Upper lobe of left lung (tissue), 6 donors: ENCODE results near the gene RAB37. TPM values are rescaled to one million over a fixed set of nuclear protein-coding genes. Genes with fewer than 3 reads are reported as not detected.

Source experiments
- ATAC-seq, 2 donors: fragments of 200-7000 bp; cut with Tn5 transposase; one replicate each; pipeline ENCODE4 v1.9.1; 2022; ENCODE audit warnings: mild to moderate bottlenecking in 2 of 2, moderate library complexity in 2 of 2; ENCODE audit not compliant: low FRiP score in 2 of 2
- DNase-seq, 2 donors: peaks; one replicate each; pipeline ENCODE4 v3.0.0-alpha.2; 2019 to 2020
- H3K27ac ChIP-seq, 4 donors: fragments of 200-600 bp; sonication (generic); one replicate each; pipeline ENCODE4 v1.5.1; 2016 to 2019
- H3K27me3 ChIP-seq, 4 donors: fragments of 200-600 bp; sonication (generic); one replicate each; pipeline ENCODE4 v1.5.1; 2017 to 2019
- H3K36me3 ChIP-seq, 4 donors: fragments of 200-600 bp; sonication (generic); one replicate each; pipeline ENCODE4 v1.5.1; 2016 to 2019
- H3K4me1 ChIP-seq, 4 donors: fragments of 200-600 bp; sonication (generic); one replicate each; pipeline ENCODE4 v1.5.1; 2018 to 2019
- H3K4me3 ChIP-seq, 4 donors: fragments of 200-600 bp; sonication (generic); one replicate each; pipeline ENCODE4 v1.5.1; 2017 to 2019; ENCODE audit warnings: mild to moderate bottlenecking in 2 of 4, moderate library complexity in 1 of 4
- H3K9me3 ChIP-seq, 4 donors: fragments of 200-600 bp; sonication (generic); one replicate each; pipeline ENCODE4 v1.5.1; 2018 to 2019
- CTCF ChIP-seq, 6 experiments: fragments of 450-650 bp in 4 of 6; fragments of 200-600 bp in 2 of 6; sonication (generic) in 2 of 6; IDR thresholded peaks; one replicate each; pipeline ENCODE4 v1.5.1; 2016 to 2019; ENCODE audit warnings: antibody characterized with exemption in 6 of 6
- EP300 ChIP-seq, 4 donors: sonication (generic); formaldehyde crosslinking; IDR thresholded peaks; one replicate each; pipeline ENCODE4 v1.5.1; 2017; ENCODE audit warnings: antibody characterized with exemption in 4 of 4, control low read depth in 2 of 4
- POLR2A ChIP-seq, 4 donors: fragments of 450-650 bp; IDR thresholded peaks; one replicate each; pipeline ENCODE4 v1.5.1; 2016 to 2017; ENCODE audit warnings: antibody characterized with exemption in 4 of 4, mild to moderate bottlenecking in 2 of 4
- POLR2AphosphoS5 ChIP-seq, 2 donors: sonication (generic); formaldehyde crosslinking; IDR thresholded peaks; one replicate each; pipeline ENCODE4 v1.5.1; 2017; ENCODE audit warnings: antibody characterized with exemption in 2 of 2
- WGBS, 2 donors: methylation state at CpG; one replicate each; pipeline ENCODE4 v1.1.5; 2017 to 2018; 5-methylcytosine and 5-hydroxymethylcytosine counted together
- total RNA-seq, 6 donors: library from RNA; depleted of rRNA in 4 of 6; stranded (reverse); fragments of >200 nt in 4 of 6; gene quantifications; one replicate each; pipeline versions ENCODE4 v1.1.0 to v1.2.1, GENCODE V29; 2016 to 2021
- donor health status: DM: no; HTN: no; CAD: no; lungs with moderate emphysema.
- donor health status: DM: no; HTN: yes; CAD: no; lungs with severe emphysema.

Gene RAB37
- total RNA-seq, 6 donors from 2014 or later = 1.1 to 7.1 (median 3.7) TPM

- ATAC-seq (peak in 1 of 2 donors; percentile 4), DNase-seq (no peak)
- Histone ChIP-seq H3K27me3 (no peaks in the 10 kb centered on the region), H3K4me1 (peaks cover 47 to 75% (median 52%) of the 10 kb centered on the region in 4 donors), H3K27ac (peak overlapping the region; percentile 24 to 69 (median 44)), H3K36me3 (no peaks in the 10 kb centered on the region), H3K4me3 (no peak overlapping the region), H3K9me3 (no peaks in the 10 kb centered on the region)
- WGBS, 2 donors = 48% methylated on average over 3 of the region's 3 CpGs; no CpG with 5 or more reads in 1 of the 2 donors
- TF ChIP-seq CTCF (IDR thresholded peaks at IDR 0.05) (no peak), EP300 (IDR thresholded peaks at IDR 0.05) (no peak), POLR2AphosphoS5 (IDR thresholded peaks at IDR 0.05) (no peak), POLR2A (IDR thresholded peaks at IDR 0.05) (no peak)
Observed at GRCh38 chr17:74757502-74757901, 20.4 kb downstream of the RAB37 start.

DNA sequence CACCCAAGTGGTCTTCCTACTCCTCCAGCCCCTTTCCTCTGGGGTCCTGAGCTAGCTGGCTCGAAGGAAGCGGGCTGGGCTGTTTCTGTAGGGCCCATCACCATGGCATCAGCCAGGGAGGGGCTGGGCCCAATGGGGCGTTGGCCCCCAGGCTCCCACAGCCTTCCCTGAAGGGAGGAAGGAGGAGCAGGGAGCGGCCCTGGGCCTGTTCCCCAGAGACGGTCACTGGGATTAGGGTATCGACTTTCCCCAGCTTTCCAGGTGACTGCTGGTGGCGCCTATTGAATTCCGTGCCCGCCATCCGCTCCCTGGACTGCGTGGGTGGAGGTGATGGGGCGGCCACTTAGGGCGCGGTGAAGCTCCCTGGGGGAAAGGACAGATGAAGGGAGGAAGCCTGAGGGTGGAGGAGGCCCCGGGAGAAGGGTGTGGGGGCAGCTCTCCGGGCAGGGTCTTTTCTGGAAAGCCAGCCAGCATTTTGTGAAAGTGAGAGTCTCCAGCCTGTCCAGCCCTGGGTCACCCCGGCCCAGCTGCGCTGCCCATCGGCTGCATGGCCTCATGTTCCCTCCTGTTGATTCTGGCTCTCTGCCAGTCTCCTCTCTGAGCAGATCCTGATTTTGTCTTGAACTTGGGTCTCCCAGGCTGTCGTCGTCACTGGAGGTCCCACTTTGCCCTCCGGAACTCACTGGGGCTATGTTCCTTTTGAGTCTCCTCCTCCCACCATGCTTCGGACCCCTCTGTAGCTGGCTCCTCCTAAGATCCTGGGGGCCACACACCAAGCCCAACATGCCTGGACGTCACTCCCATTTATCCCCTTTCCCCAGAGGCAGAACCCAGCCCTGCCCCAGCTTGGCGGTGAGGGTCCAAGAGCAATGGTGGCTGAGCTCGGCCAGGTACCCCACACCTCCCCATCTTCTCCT lies 21.1 kb downstream of the RAB37 start:
- Histone ChIP-seq H3K4me1 (peaks cover 46 to 75% (median 52%) of the 10 kb centered on the region in 4 donors), H3K36me3 (no peaks in the 10 kb centered on the region), H3K27ac (peak overlapping the region; percentile 24 to 69 (median 62)), H3K9me3 (no peaks in the 10 kb centered on the region), H3K4me3 (peak overlapping the region in 1 of 4 donors; percentile 1), H3K27me3 (no peaks in the 10 kb centered on the region)
- ATAC-seq (peak in 1 of 2 donors; percentile 38), DNase-seq (peak in 1 of 2 donors; percentile 65)
- TF ChIP-seq POLR2AphosphoS5 (IDR thresholded peaks at IDR 0.05) (no peak), EP300 (IDR thresholded peaks at IDR 0.05) (no peak), CTCF (IDR thresholded peaks at IDR 0.05) (no peak), POLR2A (IDR thresholded peaks at IDR 0.05) (no peak)
- 62 to 72% methylated on average over 19 to 25 of the region's 26 CpGs for WGBS, 2 donors

GRCh38 chr17:74758848-74759168 lies 21.8 kb downstream of the RAB37 start:
- no peak for DNase-seq
- Histone ChIP-seq H3K4me1 (peaks cover 46 to 78% (median 55%) of the 10 kb centered on the region in 4 donors), H3K4me3 (peak overlapping the region in 1 of 4 donors; percentile 1), H3K27ac (peak overlapping the region in 3 of 4 donors; percentile 62 to 69 (median 63)), H3K36me3 (no peaks in the 10 kb centered on the region), H3K9me3 (no peaks in the 10 kb centered on the region), H3K27me3 (no peaks in the 10 kb centered on the region)
- no peak for TF ChIP-seq EP300 (IDR thresholded peaks at IDR 0.05)
- TF ChIP-seq CTCF (IDR thresholded peaks at IDR 0.05) = no peak
- no peak for TF ChIP-seq POLR2AphosphoS5 (IDR thresholded peaks at IDR 0.05)
- no peak for TF ChIP-seq POLR2A (IDR thresholded peaks at IDR 0.05)
- ATAC-seq = peak in 1 of 2 donors; percentile 46
- WGBS, 2 donors = 42% methylated on average over 2 of the region's 2 CpGs; no CpG with 5 or more reads in 1 of the 2 donors

DNA sequence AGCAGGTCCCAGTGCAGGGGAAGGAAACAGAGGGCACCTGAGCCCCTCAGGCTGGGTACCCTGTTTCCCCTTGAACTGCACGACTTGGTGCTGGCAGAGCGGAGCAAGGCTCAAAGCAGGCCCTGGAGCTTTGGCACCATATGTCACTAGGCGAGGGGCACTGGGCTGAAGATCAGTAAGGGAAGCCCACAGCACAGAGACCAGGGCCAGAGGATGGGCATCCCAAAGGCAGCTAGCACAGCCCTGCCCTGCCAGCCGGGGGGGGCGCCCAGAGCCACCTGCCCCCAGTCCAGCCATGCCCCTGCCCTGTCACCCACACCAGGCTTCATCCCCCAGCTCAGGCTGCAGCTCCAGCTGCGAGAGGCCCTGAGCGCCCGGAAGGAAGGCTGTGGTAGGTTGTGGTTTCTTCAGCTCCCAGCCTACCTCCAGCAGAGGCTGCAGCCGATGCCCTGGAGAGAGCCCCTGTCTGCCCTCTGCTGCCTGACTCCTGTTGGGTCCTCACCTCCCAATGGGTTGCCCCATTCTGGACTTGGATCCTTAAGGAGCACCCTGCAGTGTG lies 22.3 kb downstream of the RAB37 start:
- TF ChIP-seq CTCF (IDR thresholded peaks at IDR 0.05) (peak in 2 of 6 experiments; percentile 6 to 12), POLR2AphosphoS5 (IDR thresholded peaks at IDR 0.05) (no peak)
- Histone ChIP-seq H3K27me3 (no peaks in the 10 kb centered on the region), H3K27ac (peak overlapping the region in 3 of 4 donors; percentile 62 to 69 (median 63)), H3K4me3 (peak overlapping the region in 1 of 4 donors; percentile 1), H3K36me3 (peaks cover 0 to 2% (median 0%) of the 10 kb centered on the region in 4 donors), H3K4me1 (peaks cover 46 to 78% (median 55%) of the 10 kb centered on the region in 4 donors), H3K9me3 (no peaks in the 10 kb centered on the region)
- peak in 1 of 2 donors; percentile 79 for DNase-seq
- WGBS, 2 donors = 37 to 70% methylated on average over 2 to 7 of the region's 9 CpGs
- peak in 1 of 2 donors; percentile 4 for ATAC-seq
